NOMO-1 treated with dmso at 0.1 percent for 144 hours (cell line): ENCODE data around the gene SUV39H2.
"Not testable (repeated sequence)": the region's sequence is repeated elsewhere in the genome, so short reads cannot be mapped to it uniquely, and the experiment has no call there.

ENCODE experiments used
- DNase-seq: peaks from one replicate; lab custom pipeline; 2025; ENCODE audit not compliant: unreplicated experiment; lab: John Stamatoyannopoulos, UW

The SUV39H2 gene

GRCh38 chr10:14875941-14876340, 2.7 kb upstream of the SUV39H2 start:
- DNase-seq = no peak

- DNase-seq = no peak
Measured at GRCh38 chr10:14876764-14877163, 1.9 kb upstream of the SUV39H2 start.

GRCh38 chr10:14879124-14879927, 660 bp downstream of the SUV39H2 start:
- no peak for DNase-seq

GRCh38 chr10:14879928-14880193, 1.2 kb downstream of the SUV39H2 start:
- DNase-seq = no peak

- DNase-seq = no peak
Measured at GRCh38 chr10:14880229-14880628, 1.6 kb downstream of the SUV39H2 start.

GRCh38 chr10:14884082-14884481, 5.4 kb downstream of the SUV39H2 start:
- no peak for DNase-seq

- DNase-seq = no peak
Measured at GRCh38 chr10:14889318-14889717, 10.7 kb downstream of the SUV39H2 start.

- no peak for DNase-seq
Measured at GRCh38 chr10:14891151-14891550, 12.5 kb downstream of the SUV39H2 start.

- DNase-seq = no peak
Measured at GRCh38 chr10:14904316-14904732, 25.7 kb downstream of the SUV39H2 start.

- DNase-seq = no peak
Measured at GRCh38 chr10:14904864-14905263, 26.2 kb downstream of the SUV39H2 start.

- DNase-seq = no peak
Measured at GRCh38 chr10:14905890-14906289, 27.2 kb downstream of the SUV39H2 start.

- no peak for DNase-seq
Measured at GRCh38 chr10:14906765-14907164, 28.1 kb downstream of the SUV39H2 start.

GRCh38 chr10:14907591-14907990, 28.9 kb downstream of the SUV39H2 start:
- DNase-seq = not testable (repeated sequence)

- no peak for DNase-seq
Measured at GRCh38 chr10:14909101-14909500, 30.4 kb downstream of the SUV39H2 start.

GRCh38 chr10:14910953-14911352, 32.3 kb downstream of the SUV39H2 start:
- DNase-seq = no peak

GRCh38 chr10:14911801-14912200, 33.1 kb downstream of the SUV39H2 start:
- DNase-seq = no peak

GRCh38 chr10:14916600-14916999, 37.9 kb downstream of the SUV39H2 start:
- DNase-seq = no peak

- no peak for DNase-seq
Measured at GRCh38 chr10:14917827-14918226, 39.2 kb downstream of the SUV39H2 start.

- no peak for DNase-seq
Measured at GRCh38 chr10:14918964-14919363, 40.3 kb downstream of the SUV39H2 start.

GRCh38 chr10:14924013-14924412, 45.3 kb downstream of the SUV39H2 start:
- no peak for DNase-seq

- no peak for DNase-seq
Measured at GRCh38 chr10:14925268-14925667, 46.6 kb downstream of the SUV39H2 start.

- no peak for DNase-seq
Measured at GRCh38 chr10:14926061-14926470, 47.4 kb downstream of the SUV39H2 start.

GRCh38 chr10:14926722-14927416, 48.2 kb downstream of the SUV39H2 start:
- DNase-seq = no peak
